Hepatocyte (in vitro differentiated cells): Measurements from ENCODE around the gene HAND1.

ENCODE experiments used
- EZH2 ChIP-seq: fragments of 200-600 bp; sonication (generic); IDR thresholded peaks from 2 replicates; pipeline ENCODE4 v1.6.1; 2016; ENCODE audit warnings: antibody characterized with exemption, mild to moderate bottlenecking, borderline replicate concordance
- TF ChIP-seq, protein P1 (sequence below): fragments of 200-600 bp; sonication (generic); IDR thresholded peaks from 2 replicates; pipeline ENCODE4 v1.5.1; 2016; ENCODE audit warnings: antibody characterized with exemption, mild to moderate bottlenecking; ENCODE audit not compliant: poor library complexity

DNA sequence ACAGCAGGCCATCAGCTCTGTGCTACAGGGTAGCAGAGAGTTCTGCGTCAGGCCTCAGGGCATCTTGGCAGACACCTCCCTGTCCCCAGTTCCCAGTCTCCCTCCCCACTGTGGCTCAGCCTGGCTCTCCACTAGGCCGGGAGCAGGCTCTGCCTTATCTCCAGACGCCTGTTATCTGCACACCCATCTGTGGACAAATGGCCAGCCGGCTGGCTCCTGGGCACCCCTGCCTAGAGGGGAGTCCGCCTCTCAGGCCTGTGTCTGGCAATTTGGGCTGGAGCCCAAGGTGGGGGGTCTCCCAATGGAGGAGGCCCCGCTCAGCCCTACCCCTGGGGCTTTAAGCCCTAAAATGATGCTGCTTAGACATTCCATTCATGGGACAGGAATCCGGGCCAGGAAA lies 39.2 kb upstream of the HAND1 start:
- TF ChIP-seq, protein P1, sequence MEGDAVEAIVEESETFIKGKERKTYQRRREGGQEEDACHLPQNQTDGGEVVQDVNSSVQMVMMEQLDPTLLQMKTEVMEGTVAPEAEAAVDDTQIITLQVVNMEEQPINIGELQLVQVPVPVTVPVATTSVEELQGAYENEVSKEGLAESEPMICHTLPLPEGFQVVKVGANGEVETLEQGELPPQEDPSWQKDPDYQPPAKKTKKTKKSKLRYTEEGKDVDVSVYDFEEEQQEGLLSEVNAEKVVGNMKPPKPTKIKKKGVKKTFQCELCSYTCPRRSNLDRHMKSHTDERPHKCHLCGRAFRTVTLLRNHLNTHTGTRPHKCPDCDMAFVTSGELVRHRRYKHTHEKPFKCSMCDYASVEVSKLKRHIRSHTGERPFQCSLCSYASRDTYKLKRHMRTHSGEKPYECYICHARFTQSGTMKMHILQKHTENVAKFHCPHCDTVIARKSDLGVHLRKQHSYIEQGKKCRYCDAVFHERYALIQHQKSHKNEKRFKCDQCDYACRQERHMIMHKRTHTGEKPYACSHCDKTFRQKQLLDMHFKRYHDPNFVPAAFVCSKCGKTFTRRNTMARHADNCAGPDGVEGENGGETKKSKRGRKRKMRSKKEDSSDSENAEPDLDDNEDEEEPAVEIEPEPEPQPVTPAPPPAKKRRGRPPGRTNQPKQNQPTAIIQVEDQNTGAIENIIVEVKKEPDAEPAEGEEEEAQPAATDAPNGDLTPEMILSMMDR: no peak
- no peak for TF ChIP-seq EZH2
